ENCODE results near the gene HMBS. TPM values are rescaled to one million over a fixed set of nuclear protein-coding genes. Genes with fewer than 3 reads are reported as not detected.

The HMBS gene
- total RNA-seq, 6 experiments from 2014 or later = 31.1 to 45.6 (median 41.9) TPM

- peak; percentile 100 for DNase-seq
- Mint-ChIP-seq H3K27me3 (ENCODE audit: insufficient read depth) (peaks cover 10% of the 10 kb centered on the region), H3K4me3 (peak overlapping the region; percentile 94), H3K9me3 (0 out of 2 replicates have a peak, but pooled peaks cover 5% of the 10 kb centered on the region), H3K36me3 (ENCODE audit: low read depth) (peaks cover 28% of the 10 kb centered on the region), H3K4me1 (ENCODE audit: low read depth) (peaks cover 44% of the 10 kb centered on the region), H3K27ac (peak overlapping the region; percentile 89)
- TF ChIP-seq CTCF (IDR thresholded peaks at IDR 0.05) = peak; percentile 40
Observed at GRCh38 chr11:119095066-119095880, 10.6 kb downstream of the HMBS start.

DNA sequence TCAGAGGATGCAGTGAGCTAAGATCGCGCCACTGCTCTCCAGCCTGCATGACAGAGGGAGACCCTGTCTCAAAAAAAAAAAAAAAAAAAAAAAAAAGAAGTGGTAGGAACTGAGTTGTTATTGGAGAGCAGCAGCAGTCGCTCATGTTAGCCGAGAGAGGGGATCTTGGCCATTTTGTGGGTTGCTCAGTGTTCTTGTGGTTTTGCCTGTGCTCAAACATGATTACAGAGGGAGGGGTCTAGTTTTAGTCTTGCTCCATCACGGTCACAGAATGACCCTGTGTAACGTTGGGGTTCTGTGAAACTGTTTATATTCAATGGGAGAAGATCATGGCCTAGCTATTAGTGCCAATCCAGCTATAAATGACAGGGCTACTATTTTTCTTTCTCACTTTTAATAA is 15.0 kb downstream of the HMBS start:
- DNase-seq = no peak
- Mint-ChIP-seq H3K4me3 (peak overlapping the region; percentile 91), H3K9me3 (0 out of 2 replicates have a peak, but pooled peaks cover 5% of the 10 kb centered on the region), H3K27ac (no peak overlapping the region), H3K4me1 (ENCODE audit: low read depth) (peaks cover 30% of the 10 kb centered on the region), H3K36me3 (ENCODE audit: low read depth) (peaks cover 9% of the 10 kb centered on the region; the same call in 1 of the 2 replicates), H3K27me3 (ENCODE audit: insufficient read depth) (peaks cover 7% of the 10 kb centered on the region)
- no peak for TF ChIP-seq CTCF (IDR thresholded peaks at IDR 0.05)

GRCh38 chr11:119100246-119100970 is 15.7 kb downstream of the HMBS start:
- peak; percentile 52 for DNase-seq
- 0 out of 2 replicates have a peak, but pooled peaks cover under 1% of the 10 kb centered on the region for H3K9me3 Mint-ChIP-seq
- H3K27me3 Mint-ChIP-seq (ENCODE audit: insufficient read depth) = peaks cover under 1% of the 10 kb centered on the region; the same call in 1 of the 2 replicates
- TF ChIP-seq CTCF (IDR thresholded peaks at IDR 0.05) = peak; percentile 72
- peaks cover 9% of the 10 kb centered on the region; the same call in 1 of the 2 replicates for H3K36me3 Mint-ChIP-seq (ENCODE audit: low read depth)
- H3K4me3 Mint-ChIP-seq = peak overlapping the region; percentile 91
- H3K4me1 Mint-ChIP-seq (ENCODE audit: low read depth) = peaks cover 37% of the 10 kb centered on the region
- H3K27ac Mint-ChIP-seq = peak overlapping the region; percentile 98

GRCh38 chr11:119100994-119101758 is 16.5 kb downstream of the HMBS start:
- Mint-ChIP-seq H3K4me1 (ENCODE audit: low read depth) (peaks cover 32% of the 10 kb centered on the region), H3K9me3 (no peaks in the 10 kb centered on the region), H3K4me3 (peak overlapping the region; percentile 91), H3K27me3 (ENCODE audit: insufficient read depth) (no peaks in the 10 kb centered on the region), H3K27ac (peak overlapping the region; percentile 98), H3K36me3 (ENCODE audit: low read depth) (peaks cover 9% of the 10 kb centered on the region; the same call in 1 of the 2 replicates)
- peak; percentile 36; the same call in 1 of the 2 replicates for TF ChIP-seq CTCF (IDR thresholded peaks at IDR 0.05)
- no peak for DNase-seq

Data from HFFc6 (cell line).